Stimulated activated CD4-positive, alpha-beta T cell treated with anti-CD3 and anti-CD28 coated beads, Interleukin-1b, Interleukin-23, amount 100 ng/mL, for 48 hours (primary cell): ENCODE measurements around the gene TRPC4.
"Not testable (repeated sequence)": the region's sequence is repeated elsewhere in the genome, so short reads cannot be mapped to it uniquely, and the experiment has no call there.

Experiments used
- DNase-seq: peaks from one replicate; pipeline ENCODE4 v3.0.0-alpha.2; 2020

Gene TRPC4

GRCh38 chr13:37816276-37816675 is 53.3 kb downstream of the TRPC4 start:
- DNase-seq: no peak

DNA sequence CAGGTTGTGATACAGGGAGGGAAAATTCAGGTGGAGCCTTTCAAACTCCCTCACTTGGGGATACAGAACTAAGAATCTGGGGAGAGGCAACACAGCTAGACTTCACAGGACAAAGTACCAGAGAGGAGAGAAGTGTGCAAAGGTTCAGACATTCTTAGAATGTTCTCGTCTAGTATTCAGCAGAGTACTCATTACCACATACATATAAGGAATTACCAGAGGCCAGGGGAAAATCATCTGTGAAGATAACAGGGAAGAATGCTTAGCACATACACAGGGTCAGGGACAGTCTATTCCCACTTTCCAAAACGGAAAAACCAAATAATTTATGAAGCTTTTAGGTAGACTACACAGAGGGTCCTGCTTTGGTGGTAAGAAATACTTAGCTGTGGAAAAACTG is 58.1 kb downstream of the TRPC4 start:
- no peak for DNase-seq

DNA sequence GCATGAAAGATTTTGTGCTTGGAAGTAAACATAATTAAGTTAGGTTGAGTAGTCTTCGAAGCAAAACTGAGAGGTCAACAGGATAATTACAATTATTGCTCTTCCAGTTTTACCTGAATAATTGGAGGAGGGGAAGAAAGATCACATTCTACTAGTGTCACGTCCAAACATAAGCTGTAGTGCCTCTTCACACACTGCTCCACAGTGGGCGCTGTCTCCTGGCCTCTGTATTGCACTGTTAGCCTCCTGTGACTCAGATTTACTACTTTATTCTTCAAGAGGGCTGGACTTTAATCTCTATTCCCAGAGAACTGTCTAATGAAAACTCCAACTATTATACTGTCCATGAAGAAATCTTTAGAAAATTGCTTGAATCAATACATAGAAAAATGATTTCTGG is 62.9 kb downstream of the TRPC4 start:
- DNase-seq: no peak

DNA sequence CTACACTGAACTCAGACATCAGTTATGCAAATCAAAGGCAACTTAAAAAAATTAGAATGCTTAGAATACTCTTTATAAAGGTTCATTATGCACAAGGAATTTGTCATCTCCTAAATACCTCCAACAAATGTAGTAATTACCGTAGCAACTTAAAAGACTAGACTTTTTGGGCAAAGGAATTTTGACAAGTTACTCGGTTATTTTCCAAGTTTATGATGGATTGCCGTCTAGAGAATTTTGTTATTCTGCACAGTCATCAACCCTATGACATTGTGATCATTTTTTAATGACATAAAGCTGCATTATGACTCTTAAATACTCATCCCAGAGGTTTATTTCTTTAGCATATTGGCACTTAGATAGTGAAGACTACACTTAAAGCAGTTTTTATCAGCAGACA is 71.9 kb downstream of the TRPC4 start:
- DNase-seq: no peak

DNA sequence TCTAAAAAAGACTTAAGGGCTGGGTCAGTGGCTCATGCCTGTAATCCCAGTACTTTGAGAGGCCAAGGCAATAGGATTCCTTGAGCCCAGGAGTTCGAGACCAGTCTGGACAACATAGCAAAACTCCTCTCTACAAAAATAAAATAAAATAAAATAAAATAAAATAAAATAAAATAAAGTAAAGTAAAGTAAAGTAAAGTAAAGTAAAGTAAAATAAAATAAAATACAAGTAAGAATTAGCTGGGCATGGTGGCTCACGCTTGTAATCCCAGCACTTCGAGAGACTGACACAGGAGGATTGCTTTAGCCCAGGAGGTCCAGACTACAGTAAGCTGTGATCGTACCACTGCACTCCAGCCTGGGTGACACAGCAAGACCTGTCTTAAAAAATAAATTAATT is 72.8 kb downstream of the TRPC4 start:
- not testable (repeated sequence) for DNase-seq

DNA sequence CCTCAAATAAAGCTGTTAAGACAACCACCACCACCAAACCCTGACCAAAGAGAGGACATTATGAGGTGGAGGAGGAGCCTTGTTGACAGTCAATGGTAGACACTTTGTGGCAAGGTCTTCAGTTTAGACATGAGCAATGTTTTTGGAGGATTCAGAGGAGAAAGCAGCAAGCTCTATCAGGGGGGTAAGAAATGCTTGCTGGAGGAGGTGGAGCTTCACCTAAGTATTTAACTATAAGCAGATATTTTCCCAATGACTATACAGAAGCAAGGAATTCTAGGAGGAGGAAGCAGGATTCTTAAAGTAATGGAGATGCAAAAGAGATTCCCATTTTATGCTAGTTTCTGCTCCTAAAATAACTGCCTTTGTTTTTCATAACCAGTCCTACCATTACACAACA is 74.2 kb downstream of the TRPC4 start:
- no peak for DNase-seq

GRCh38 chr13:37791699-37792098 is 77.9 kb downstream of the TRPC4 start:
- DNase-seq: no peak

GRCh38 chr13:37788346-37788745 is 81.2 kb downstream of the TRPC4 start:
- DNase-seq: no peak

- DNase-seq: no peak
Observed at GRCh38 chr13:37777676-37778075, 91.9 kb downstream of the TRPC4 start.

DNA sequence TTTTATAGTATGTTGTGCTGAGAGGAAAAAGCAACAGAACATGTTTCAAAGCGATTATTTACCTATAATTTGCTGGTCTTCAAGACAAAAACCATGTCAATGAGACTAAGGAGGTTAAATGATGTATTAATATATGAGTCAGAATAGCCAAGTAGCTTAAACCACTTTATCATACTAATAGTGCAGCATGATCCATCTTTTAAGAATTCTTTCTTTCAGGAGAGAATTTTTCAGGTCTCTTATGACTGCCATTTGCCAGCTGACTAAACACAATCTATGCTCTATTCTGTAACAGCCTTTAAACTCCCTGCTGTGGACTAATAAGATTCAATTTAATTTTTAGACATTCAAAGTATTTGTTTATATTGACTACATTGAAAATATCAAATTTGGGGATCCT is 93.7 kb downstream of the TRPC4 start:
- DNase-seq: no peak

GRCh38 chr13:37772644-37773043 is 96.9 kb downstream of the TRPC4 start:
- no peak for DNase-seq

GRCh38 chr13:37769545-37769944 is 100.0 kb downstream of the TRPC4 start:
- DNase-seq: no peak

DNA sequence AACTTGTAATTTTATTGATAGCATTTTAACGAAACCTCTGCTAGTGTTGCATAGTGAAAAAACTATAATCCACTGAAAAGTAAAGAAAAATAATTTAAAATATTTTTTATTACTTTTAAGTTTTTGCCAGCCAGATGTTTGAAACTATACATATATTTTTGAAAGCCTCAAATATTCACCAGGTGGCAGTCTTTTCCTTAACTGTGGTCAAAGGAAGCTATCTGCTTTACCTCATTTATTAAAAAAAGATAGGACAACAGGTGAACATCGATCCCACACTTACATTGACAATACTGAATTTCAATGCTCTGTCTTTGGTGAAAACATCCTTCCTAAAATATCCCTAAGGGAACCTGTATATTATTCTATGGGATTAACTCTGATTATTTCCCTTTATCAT is 100.5 kb downstream of the TRPC4 start:
- DNase-seq: no peak

DNA sequence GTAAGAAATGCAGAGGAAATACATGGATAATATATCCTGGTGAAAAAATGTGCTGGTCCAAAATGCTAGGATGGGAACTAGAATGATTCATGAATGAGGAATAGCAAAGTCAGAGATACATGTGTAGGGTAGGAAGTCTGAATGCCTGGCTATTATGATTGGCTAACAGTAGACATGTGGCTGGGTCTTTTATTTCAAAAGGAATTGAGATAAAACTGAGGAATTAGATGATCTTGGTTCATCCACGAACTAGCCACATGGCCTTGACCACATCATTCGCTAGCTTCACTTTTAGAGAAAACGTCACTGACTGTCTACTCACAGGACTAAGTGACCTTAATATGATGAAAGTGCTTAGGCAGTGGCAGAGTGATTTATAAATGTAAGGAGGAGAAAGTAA is 103.1 kb downstream of the TRPC4 start:
- DNase-seq: no peak

DNA sequence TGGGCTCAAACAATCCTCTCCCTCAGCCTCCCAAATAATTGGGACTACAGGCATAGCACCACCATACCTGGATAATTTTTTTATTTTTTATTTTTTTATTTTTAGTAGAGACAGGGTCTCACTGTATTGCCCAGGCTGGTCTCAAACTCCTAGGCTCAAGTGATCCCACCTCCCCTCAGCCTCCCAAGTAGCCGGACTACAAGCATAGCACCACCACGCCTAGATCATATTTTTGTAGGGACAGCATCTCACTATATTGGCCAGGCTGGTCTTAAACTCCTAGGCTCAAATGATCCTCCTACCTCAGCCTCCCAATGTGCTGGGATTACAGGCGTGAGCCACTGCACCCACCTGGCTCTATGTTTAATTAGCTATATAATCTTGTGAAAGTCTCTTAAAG is 114.2 kb downstream of the TRPC4 start:
- DNase-seq: no peak

DNA sequence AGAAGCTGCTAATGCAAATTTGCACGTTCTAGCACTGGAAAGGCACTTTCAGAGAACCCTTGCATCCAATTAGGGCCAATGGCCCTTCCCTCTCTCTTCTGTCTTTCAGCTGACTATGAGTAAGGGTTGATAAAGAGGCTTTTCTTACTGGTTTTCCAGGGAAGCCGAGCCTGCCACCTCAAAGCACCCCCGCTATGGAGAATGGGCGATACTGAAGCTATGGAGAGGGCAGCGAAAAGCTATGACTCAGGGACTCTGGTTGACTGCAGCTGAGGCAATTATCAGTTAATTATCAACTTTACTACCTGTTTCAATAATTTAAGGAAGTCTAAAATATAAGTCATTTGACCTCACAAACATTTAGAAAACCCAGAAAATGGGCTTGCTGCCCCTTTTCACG is 115.8 kb downstream of the TRPC4 start:
- no peak for DNase-seq

- DNase-seq: no peak
Observed at GRCh38 chr13:37752146-37752545, 117.4 kb downstream of the TRPC4 start.

DNA sequence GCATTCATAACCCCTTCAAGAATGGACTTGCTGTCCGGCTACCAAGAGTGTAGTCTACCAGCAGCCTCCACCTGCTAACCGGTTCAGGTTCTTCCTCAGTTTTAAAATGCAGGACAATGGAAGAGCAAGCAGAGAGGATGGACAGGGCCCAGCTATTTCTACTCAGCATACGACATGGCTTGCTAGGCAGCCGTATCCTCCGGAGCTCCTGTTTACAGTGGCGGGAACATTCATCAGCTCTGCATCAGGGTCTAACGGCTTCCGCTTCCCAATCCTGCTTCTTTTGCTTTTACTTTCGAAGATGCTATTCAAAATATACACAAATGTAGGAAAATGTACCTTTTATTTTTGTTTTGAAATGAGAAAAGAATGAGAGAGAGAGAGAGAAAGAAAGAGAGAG is 118.5 kb downstream of the TRPC4 start:
- no peak for DNase-seq

DNA sequence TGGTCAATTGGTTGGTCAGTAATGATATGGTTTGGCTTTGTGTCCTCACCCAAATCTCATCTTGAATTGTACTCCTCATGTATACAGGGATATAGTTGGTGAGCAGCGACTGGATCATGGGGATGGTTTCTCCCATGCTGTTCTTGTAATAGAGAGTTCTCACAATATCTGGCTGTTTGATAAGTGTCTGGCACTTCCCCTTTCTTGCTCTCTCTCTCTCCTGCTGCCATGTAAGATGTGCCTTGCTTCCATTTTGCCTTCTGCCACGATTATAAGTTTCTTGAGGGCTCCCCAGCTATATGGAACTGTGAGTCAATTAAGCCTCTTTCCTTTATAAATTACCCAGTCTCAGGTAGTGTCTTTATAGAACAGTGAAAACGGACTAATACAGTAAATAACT is 120.7 kb downstream of the TRPC4 start:
- no peak for DNase-seq

- no peak for DNase-seq
Observed at GRCh38 chr13:37747071-37747612, 122.4 kb downstream of the TRPC4 start.

GRCh38 chr13:37741536-37741935 is 128.0 kb downstream of the TRPC4 start:
- no peak for DNase-seq

DNA sequence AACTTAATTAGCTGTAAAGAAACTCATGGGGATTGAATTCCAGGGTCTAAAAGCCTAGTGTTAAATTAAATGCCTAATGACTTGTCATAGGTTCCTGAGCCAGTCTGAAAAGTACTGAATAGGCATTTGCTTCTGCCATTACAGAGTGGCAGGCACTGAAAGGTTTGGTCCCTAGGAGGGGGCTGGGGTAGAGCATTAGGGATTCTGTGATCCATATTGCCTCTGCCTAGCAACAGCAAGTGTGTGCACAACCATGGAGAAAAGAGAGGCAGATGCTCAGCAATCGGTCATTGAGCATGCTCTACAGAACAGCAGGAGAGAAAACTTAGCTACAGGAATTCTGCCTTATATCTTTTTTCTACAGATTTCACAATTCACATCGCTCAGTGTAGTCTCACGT is 133.5 kb downstream of the TRPC4 start:
- no peak for DNase-seq

- DNase-seq: no peak
Observed at GRCh38 chr13:37735293-37735692, 134.3 kb downstream of the TRPC4 start.

DNA sequence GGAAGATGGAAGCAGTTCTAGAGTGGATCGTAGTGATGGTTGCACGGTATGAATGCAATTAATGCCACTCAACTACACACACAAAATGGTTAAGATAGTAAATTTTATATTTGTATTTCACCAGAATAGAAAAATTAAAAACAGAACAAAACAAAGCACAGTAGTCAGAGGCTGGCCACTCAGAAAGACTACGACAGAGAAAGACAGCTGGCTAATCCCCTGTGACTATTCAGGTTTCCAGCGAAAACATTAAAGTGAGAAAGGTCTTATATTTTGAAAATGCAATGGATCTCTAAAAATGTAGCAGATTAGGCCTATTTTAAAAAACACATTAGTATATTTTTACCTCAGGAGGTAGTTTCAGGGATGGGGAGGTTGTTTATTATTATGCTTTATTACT is 139.7 kb downstream of the TRPC4 start:
- DNase-seq: no peak

DNA sequence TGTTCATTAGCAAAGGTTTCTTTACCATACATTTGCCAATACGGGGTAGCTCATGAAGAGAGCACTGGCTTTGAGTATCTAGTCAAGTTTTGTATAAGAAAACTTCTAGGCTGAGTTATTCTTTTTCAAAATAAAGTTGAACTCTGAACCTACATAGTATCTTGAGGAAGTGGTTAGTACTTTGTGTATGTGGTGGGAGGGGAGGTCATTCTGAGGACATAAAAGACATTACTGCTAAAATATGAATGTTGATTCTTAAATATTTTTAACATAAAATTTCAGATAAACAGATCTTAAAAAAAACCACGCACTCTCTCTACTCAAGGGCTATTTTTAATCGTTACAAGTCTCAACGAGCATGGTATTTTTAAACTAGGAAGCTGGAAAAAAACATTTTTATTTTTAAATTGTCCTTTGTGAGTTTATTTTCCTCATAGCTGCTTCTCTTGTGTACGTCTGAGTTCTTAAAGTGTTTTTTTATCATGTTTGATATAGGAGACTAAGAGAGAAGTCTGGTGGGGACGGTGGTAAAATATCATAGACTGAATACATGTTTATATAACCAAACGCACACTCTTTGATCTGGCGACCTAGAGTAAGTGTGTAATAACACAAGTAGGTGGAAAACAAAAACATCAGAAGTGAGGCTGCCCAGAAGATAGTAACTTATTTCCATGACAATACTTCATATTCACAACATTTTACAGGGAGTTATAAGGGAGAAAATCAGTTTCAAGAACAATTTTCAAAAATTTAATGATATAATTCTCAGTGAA is 153.0 kb downstream of the TRPC4 start:
- DNase-seq: no peak
